ENCODE results near the gene TENM3.
"Not testable (repeated sequence)": the region's sequence is repeated elsewhere in the genome, so short reads cannot be mapped to it uniquely, and the experiment has no call there.

Gene TENM3

GRCh38 chr4:182350041-182350440 is 106.8 kb downstream of the TENM3 start:
- no peak overlapping the region for H3K4me3 ChIP-seq (ENCODE audit: low read depth, low read length)
- no peaks in the 10 kb centered on the region for H3K9me3 ChIP-seq (ENCODE audit: control insufficient read depth, insufficient read depth, low read length)
- peaks cover 13% of the 10 kb centered on the region for H3K4me1 ChIP-seq (ENCODE audit: control insufficient read depth, insufficient read depth, low read length)
- H3K27me3 ChIP-seq (ENCODE audit: control insufficient read depth, insufficient read depth, low read length) = no peaks in the 10 kb centered on the region
- no peak overlapping the region for H3K9ac ChIP-seq (ENCODE audit: low read depth, low read length)
- no peaks in the 10 kb centered on the region for H3K36me3 ChIP-seq (ENCODE audit: control insufficient read depth, insufficient read depth, low read length)

GRCh38 chr4:182351485-182351884 is 108.3 kb downstream of the TENM3 start:
- Histone ChIP-seq H3K9ac (ENCODE audit: low read depth, low read length) (no peak overlapping the region), H3K4me3 (ENCODE audit: low read depth, low read length) (no peak overlapping the region), H3K27me3 (ENCODE audit: control insufficient read depth, insufficient read depth, low read length) (no peaks in the 10 kb centered on the region), H3K36me3 (ENCODE audit: control insufficient read depth, insufficient read depth, low read length) (no peaks in the 10 kb centered on the region), H3K9me3 (ENCODE audit: control insufficient read depth, insufficient read depth, low read length) (no peaks in the 10 kb centered on the region), H3K4me1 (ENCODE audit: control insufficient read depth, insufficient read depth, low read length) (peaks cover 9% of the 10 kb centered on the region)

GRCh38 chr4:182354106-182354505 is 110.9 kb downstream of the TENM3 start:
- no peak overlapping the region for H3K9ac ChIP-seq (ENCODE audit: low read depth, low read length)
- no peaks in the 10 kb centered on the region for H3K9me3 ChIP-seq (ENCODE audit: control insufficient read depth, insufficient read depth, low read length)
- no peaks in the 10 kb centered on the region for H3K27me3 ChIP-seq (ENCODE audit: control insufficient read depth, insufficient read depth, low read length)
- peaks cover 6% of the 10 kb centered on the region for H3K4me1 ChIP-seq (ENCODE audit: control insufficient read depth, insufficient read depth, low read length)
- H3K36me3 ChIP-seq (ENCODE audit: control insufficient read depth, insufficient read depth, low read length) = no peaks in the 10 kb centered on the region
- no peak overlapping the region for H3K4me3 ChIP-seq (ENCODE audit: low read depth, low read length)

GRCh38 chr4:182354867-182355266 is 111.7 kb downstream of the TENM3 start:
- H3K27me3 ChIP-seq (ENCODE audit: control insufficient read depth, insufficient read depth, low read length) = no peaks in the 10 kb centered on the region
- H3K9ac ChIP-seq (ENCODE audit: low read depth, low read length) = no peak overlapping the region
- H3K9me3 ChIP-seq (ENCODE audit: control insufficient read depth, insufficient read depth, low read length) = no peaks in the 10 kb centered on the region
- no peaks in the 10 kb centered on the region for H3K36me3 ChIP-seq (ENCODE audit: control insufficient read depth, insufficient read depth, low read length)
- H3K4me3 ChIP-seq (ENCODE audit: low read depth, low read length) = no peak overlapping the region
- peaks cover 6% of the 10 kb centered on the region for H3K4me1 ChIP-seq (ENCODE audit: control insufficient read depth, insufficient read depth, low read length)

- Histone ChIP-seq H3K4me1 (ENCODE audit: control insufficient read depth, insufficient read depth, low read length) (no peaks in the 10 kb centered on the region), H3K36me3 (ENCODE audit: control insufficient read depth, insufficient read depth, low read length) (no peaks in the 10 kb centered on the region), H3K9me3 (ENCODE audit: control insufficient read depth, insufficient read depth, low read length) (no peaks in the 10 kb centered on the region), H3K9ac (ENCODE audit: low read depth, low read length) (no peak overlapping the region), H3K27me3 (ENCODE audit: control insufficient read depth, insufficient read depth, low read length) (no peaks in the 10 kb centered on the region), H3K4me3 (ENCODE audit: low read depth, low read length) (no peak overlapping the region)
Measured at GRCh38 chr4:182367153-182367552, 124.0 kb downstream of the TENM3 start.

GRCh38 chr4:182369211-182369610 is 126.0 kb downstream of the TENM3 start:
- no peaks in the 10 kb centered on the region for H3K4me1 ChIP-seq (ENCODE audit: control insufficient read depth, insufficient read depth, low read length)
- H3K27me3 ChIP-seq (ENCODE audit: control insufficient read depth, insufficient read depth, low read length) = no peaks in the 10 kb centered on the region
- no peaks in the 10 kb centered on the region for H3K9me3 ChIP-seq (ENCODE audit: control insufficient read depth, insufficient read depth, low read length)
- H3K36me3 ChIP-seq (ENCODE audit: control insufficient read depth, insufficient read depth, low read length) = no peaks in the 10 kb centered on the region
- H3K4me3 ChIP-seq (ENCODE audit: low read depth, low read length) = no peak overlapping the region
- H3K9ac ChIP-seq (ENCODE audit: low read depth, low read length) = no peak overlapping the region

GRCh38 chr4:182370491-182370890 is 127.3 kb downstream of the TENM3 start:
- no peaks in the 10 kb centered on the region for H3K36me3 ChIP-seq (ENCODE audit: control insufficient read depth, insufficient read depth, low read length)
- no peaks in the 10 kb centered on the region for H3K4me1 ChIP-seq (ENCODE audit: control insufficient read depth, insufficient read depth, low read length)
- H3K9ac ChIP-seq (ENCODE audit: low read depth, low read length) = no peak overlapping the region
- H3K9me3 ChIP-seq (ENCODE audit: control insufficient read depth, insufficient read depth, low read length) = no peaks in the 10 kb centered on the region
- no peaks in the 10 kb centered on the region for H3K27me3 ChIP-seq (ENCODE audit: control insufficient read depth, insufficient read depth, low read length)
- no peak overlapping the region for H3K4me3 ChIP-seq (ENCODE audit: low read depth, low read length)

GRCh38 chr4:182380771-182381181 is 137.6 kb downstream of the TENM3 start:
- H3K36me3 ChIP-seq (ENCODE audit: control insufficient read depth, insufficient read depth, low read length) = no peaks in the 10 kb centered on the region
- no peaks in the 10 kb centered on the region for H3K9me3 ChIP-seq (ENCODE audit: control insufficient read depth, insufficient read depth, low read length)
- H3K4me3 ChIP-seq (ENCODE audit: low read depth, low read length) = no peak overlapping the region
- no peak overlapping the region for H3K9ac ChIP-seq (ENCODE audit: low read depth, low read length)
- H3K27me3 ChIP-seq (ENCODE audit: control insufficient read depth, insufficient read depth, low read length) = no peaks in the 10 kb centered on the region
- H3K4me1 ChIP-seq (ENCODE audit: control insufficient read depth, insufficient read depth, low read length) = peaks cover 8% of the 10 kb centered on the region

GRCh38 chr4:182382941-182383340 is 139.7 kb downstream of the TENM3 start:
- H3K27me3 ChIP-seq (ENCODE audit: control insufficient read depth, insufficient read depth, low read length) = no peaks in the 10 kb centered on the region
- no peaks in the 10 kb centered on the region for H3K36me3 ChIP-seq (ENCODE audit: control insufficient read depth, insufficient read depth, low read length)
- H3K4me1 ChIP-seq (ENCODE audit: control insufficient read depth, insufficient read depth, low read length) = peaks cover 8% of the 10 kb centered on the region
- H3K9me3 ChIP-seq (ENCODE audit: control insufficient read depth, insufficient read depth, low read length) = no peaks in the 10 kb centered on the region
- H3K9ac ChIP-seq (ENCODE audit: low read depth, low read length) = no peak overlapping the region
- no peak overlapping the region for H3K4me3 ChIP-seq (ENCODE audit: low read depth, low read length)

GRCh38 chr4:182384631-182385091 is 141.5 kb downstream of the TENM3 start:
- Histone ChIP-seq H3K9me3 (ENCODE audit: control insufficient read depth, insufficient read depth, low read length) (no peaks in the 10 kb centered on the region), H3K4me3 (ENCODE audit: low read depth, low read length) (no peak overlapping the region), H3K4me1 (ENCODE audit: control insufficient read depth, insufficient read depth, low read length) (peaks cover 8% of the 10 kb centered on the region), H3K27me3 (ENCODE audit: control insufficient read depth, insufficient read depth, low read length) (no peaks in the 10 kb centered on the region), H3K9ac (ENCODE audit: low read depth, low read length) (no peak overlapping the region), H3K36me3 (ENCODE audit: control insufficient read depth, insufficient read depth, low read length) (no peaks in the 10 kb centered on the region)

- no peaks in the 10 kb centered on the region for H3K9me3 ChIP-seq (ENCODE audit: control insufficient read depth, insufficient read depth, low read length)
- H3K9ac ChIP-seq (ENCODE audit: low read depth, low read length) = no peak overlapping the region
- H3K4me1 ChIP-seq (ENCODE audit: control insufficient read depth, insufficient read depth, low read length) = peaks cover 8% of the 10 kb centered on the region
- no peaks in the 10 kb centered on the region for H3K27me3 ChIP-seq (ENCODE audit: control insufficient read depth, insufficient read depth, low read length)
- H3K4me3 ChIP-seq (ENCODE audit: low read depth, low read length) = no peak overlapping the region
- no peaks in the 10 kb centered on the region for H3K36me3 ChIP-seq (ENCODE audit: control insufficient read depth, insufficient read depth, low read length)
Measured at GRCh38 chr4:182385897-182386296, 142.7 kb downstream of the TENM3 start.

GRCh38 chr4:182386576-182386975 is 143.4 kb downstream of the TENM3 start:
- not testable (repeated sequence) for H3K9me3 ChIP-seq (ENCODE audit: control insufficient read depth, insufficient read depth, low read length); H3K4me1 ChIP-seq (ENCODE audit: control insufficient read depth, insufficient read depth, low read length); H3K4me3 ChIP-seq (ENCODE audit: low read depth, low read length); H3K9ac ChIP-seq (ENCODE audit: low read depth, low read length); H3K27me3 ChIP-seq (ENCODE audit: control insufficient read depth, insufficient read depth, low read length); H3K36me3 ChIP-seq (ENCODE audit: control insufficient read depth, insufficient read depth, low read length)
